ENCODE results near the gene STC2.

Gene STC2

DNA sequence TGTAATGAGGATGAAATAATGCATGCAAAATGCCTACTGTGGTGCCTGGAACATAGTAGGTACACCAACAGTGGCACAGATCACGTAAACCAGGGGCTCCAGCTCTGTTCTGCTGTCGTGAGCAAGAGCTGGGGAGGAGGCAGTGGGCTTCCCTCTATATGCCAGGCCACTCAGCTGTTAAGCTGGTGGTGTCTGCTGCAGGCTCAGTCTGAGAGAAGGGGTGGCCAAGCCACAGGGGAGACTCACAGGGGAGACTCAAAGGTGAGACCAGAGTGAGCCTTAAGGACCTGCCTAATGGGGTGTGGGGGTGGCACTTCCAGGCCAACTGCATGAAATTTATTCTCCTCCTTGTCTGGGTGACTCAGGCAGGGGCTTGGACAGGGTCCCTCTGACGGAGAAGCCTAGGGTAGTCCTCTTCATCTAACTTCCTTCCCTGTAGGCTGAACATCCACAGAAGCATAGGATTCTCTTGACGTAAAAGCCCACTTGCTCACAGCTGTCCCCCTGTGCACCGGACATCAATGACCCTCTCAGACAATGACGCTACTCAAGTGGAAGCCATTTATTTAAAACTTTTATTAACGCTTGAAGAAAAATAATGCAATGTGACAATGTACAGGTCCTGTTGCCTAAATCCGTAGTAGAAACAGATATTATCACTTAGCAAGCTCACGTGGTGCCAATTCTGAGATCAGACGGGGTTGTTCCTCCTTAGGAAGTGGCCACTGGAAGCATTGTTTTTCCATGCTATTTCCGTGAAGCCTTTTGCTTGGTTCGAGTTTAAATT is 13.9 kb downstream of the STC2 start:
- DNase-seq (ENCODE audit: low spot score) = no peak

DNA sequence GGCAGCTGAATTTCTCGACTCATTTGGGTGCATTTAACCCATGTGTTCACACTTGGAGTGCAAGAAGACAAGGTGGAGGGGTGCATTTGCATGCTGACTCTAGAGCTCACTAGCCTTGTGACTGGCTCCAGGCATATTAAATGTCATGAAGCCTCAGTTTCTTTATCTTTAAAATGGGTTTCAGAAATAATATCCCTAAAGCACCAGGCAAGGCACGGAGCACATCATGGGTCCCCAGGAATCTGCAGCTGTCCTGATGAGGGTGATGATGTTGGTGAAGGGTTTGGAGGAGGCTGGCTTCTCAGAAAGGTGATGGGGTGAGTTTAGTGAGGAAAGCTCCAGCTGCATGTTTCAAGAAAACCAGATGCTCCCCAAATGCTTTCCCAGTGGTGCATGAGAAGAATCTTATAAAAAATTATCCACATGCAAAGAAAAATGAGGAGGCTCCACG is 14.8 kb downstream of the STC2 start:
- DNase-seq (ENCODE audit: low spot score) = no peak

DNA sequence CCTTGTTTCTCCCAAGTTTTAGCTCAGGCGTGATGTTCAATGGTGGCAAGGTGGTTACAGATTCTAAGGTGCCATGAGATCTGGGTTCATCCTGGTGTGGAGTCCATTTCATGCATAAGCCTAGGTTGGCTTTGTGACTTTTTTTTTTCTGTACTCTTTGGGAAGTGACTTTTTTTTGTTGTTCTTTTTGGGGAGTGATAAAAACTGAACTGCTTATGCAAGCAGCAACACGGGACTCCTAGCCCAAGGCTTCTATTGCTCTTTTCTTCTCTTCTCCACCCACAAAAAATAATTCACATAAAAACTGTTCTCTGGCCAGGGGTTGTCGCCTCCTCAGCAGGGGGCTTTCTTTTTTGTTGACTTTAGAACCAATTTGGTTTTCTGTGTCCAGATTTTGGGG is 15.4 kb downstream of the STC2 start:
- DNase-seq (ENCODE audit: low spot score) = no peak

DNA sequence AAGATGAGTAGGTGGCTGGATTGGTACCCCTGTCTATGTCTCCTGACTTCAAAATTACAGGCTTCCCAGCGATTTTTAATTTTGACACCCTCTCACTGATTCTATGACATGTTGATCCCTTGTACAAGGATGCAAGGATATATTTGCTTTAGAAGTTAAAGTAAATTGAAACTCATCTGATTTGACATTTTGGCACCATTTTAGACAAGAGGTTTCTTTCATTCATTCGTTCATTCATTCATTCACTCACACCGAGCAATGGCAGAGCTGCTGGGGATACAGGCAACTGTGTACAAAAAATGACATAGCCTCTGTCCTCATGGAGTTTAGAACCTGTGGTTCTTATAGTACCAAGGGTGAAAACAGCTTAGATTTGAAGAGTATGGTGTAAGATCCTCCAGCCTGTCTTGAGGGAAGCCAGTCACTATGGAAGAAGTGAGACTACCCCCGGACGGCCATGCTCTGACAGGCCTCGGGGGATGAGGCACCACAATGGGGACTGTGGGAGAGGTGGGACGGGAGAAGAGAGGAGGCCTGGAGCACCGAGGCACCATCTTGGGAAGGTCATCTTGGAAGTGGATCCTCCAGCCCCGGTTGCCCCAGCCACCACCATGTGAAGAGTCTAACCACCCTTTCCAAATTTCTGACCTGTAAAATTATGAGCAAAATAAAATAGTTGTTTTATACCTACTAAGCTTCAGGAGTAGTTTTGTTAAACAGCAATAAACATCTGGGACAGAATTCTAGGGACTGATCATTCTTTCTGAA is 16.2 kb downstream of the STC2 start:
- no peak for DNase-seq (ENCODE audit: low spot score)

DNA sequence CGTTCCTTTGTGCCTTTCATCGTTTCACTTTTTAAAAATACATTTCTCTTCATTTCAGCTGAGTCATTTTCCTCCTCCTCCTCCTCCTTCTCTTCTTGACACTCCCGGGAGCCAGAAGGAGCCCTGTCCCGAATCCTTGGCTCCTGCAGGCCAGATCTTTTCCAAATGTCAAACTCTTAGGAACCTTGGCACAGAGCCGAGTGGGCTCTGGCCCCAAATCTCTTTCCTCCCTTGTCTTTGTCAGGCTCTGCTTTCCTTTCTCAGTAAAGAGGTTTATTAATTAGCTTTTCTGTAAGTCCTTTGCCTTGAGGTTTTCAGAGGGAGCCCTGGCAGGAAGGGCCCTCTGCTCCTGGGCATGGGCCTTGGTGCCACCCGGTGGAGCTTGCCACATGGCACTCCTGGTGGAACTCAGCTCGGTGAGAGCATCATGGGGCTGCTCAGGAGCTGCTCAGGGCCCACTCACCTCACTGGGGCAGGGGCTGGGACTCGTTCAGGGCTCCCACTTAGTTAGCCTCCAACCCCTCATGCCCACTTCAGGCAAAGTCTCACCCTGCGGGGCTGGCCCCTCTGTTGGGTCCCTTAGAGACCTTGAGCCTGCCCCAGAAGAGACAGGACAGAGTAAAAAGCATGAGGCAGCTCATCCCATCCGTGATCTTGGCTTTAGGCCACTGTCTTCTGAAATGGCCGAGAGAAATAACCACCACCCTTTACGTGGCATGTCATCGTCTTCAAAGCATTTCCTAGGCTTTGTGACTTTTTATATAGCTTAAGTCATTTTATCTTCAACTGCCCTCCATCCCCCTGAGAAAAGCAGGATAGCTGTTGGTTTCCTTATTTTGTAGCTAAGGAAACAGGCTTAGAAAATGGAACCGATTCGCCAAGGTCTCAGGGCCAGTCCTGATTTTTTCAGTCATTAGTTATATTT is 17.1 kb downstream of the STC2 start:
- DNase-seq (ENCODE audit: low spot score) = no peak

DNA sequence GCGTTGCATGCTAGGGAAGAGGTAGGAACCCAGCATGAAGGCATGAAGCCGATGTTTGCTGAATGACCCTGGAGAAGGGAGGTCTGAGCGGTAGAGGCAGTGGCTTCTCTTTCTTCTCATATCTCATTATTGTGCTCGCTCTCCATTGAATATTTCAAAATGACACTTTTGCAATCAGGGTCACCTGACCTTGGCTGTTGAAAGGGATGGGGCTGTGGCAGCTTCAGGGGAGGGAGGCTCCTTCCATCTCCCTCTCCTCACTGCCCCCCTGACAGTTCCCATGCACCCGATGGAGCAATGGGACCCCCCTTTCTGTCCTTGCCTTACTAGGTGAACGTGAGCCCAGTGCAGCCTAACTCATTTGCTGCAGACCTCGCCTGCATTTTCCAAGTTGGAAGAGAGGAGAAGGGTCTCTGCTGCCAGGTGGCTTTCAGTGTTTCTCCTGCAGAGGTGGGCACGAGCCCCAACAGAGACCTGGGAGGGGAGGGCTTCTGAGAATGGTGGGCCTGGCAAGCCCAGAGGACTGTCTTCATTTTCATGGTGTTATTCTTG is 17.9 kb downstream of the STC2 start:
- DNase-seq (ENCODE audit: low spot score) = no peak

DNA sequence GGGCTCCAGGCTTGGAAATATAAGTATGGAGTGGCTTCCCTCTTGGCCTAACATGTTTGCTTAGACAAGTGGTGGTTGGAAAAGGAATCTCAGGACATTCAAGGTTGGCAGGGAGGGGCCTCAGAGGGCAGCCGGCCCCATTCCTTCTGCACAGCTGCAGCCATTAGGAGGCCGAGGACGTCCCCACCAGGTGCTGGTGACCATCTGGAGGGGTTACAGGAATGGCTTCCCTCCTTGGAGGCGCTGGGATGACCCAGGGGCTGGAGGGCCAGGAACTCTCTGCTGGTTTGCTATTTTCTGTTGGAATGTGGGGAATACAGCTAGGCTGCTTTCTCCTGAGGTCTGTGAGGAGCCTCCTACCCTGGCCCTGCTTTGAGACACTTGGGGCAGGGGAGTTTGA is 18.5 kb downstream of the STC2 start:
- DNase-seq (ENCODE audit: low spot score) = no peak

DNA sequence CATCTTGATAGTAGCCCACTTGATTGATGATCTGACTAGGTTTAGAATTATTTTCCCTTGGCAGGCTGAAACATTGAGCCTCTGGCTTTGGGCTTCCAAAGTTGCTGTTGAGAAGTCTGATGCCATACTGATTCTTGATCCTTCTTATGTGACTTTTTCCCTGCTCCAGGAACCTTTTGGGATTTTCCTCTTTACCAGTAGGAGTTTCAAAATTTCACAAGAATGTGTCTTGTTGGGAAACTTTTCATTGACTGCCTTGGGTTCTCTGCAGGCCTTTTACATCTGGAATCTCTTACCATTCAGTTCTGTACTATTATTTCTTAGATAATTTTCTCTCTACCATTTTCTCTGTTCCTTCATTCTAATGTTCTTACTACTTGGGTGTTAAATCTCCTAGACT is 20.0 kb downstream of the STC2 start:
- no peak for DNase-seq (ENCODE audit: low spot score)

DNA sequence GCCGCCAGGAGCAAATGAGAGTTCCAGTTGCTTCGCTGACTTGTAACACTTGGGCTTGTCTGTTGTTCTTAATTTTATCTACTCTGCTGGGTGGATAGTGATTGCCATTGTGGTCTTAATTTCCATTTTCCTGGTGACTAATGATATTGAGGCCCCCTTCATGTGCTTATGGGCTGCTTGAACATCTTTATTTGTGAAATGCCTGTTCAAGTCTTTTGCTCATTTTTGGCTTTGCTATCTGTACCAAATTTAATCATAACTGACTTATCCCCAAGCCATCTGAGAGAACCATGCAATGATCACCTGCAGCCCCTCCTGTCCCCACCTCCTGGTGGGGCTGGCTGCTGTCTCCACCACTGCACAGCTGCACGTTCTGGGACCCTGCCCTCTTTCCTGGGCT is 20.5 kb downstream of the STC2 start:
- no peak for DNase-seq (ENCODE audit: low spot score)

DNA sequence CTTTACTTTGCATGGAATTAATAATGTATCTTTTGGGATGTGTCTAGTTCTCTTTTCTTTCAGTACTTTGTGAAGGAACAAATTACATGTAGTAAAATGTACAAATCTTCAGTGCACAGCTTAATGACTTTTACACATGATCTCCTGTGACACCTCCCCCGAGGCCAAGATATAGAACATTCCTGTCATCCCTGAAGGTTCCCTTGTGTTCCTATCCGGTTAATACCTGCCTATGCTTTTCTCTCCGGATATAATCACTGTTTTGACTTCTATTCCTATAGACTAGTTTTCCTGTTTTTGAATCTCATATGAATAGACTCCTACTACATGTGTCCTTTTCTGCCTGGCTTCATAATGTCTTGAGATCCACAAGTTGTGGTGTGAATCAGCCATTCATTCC is 21.5 kb downstream of the STC2 start:
- no peak for DNase-seq (ENCODE audit: low spot score)

DNA sequence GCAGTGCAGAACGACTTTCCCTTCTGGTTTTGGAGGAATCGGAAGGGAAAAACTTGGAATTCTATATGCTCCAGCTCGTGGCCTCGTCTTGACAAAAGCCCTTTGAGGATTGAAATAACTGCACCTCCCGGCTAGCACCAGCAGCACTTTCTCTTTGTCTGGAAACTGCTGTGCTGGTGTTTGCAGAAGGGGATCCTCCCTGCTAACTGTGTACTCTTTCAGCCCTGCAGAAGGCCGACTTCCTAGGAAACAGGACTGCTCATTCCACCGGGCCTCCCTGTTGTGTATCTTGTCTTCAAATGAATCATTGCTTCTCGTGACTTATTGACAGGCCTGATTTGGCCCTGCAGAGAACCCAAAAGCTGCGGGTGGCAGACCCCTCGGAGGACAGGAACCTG is 23.6 kb downstream of the STC2 start:
- DNase-seq (ENCODE audit: low spot score) = no peak

DNA sequence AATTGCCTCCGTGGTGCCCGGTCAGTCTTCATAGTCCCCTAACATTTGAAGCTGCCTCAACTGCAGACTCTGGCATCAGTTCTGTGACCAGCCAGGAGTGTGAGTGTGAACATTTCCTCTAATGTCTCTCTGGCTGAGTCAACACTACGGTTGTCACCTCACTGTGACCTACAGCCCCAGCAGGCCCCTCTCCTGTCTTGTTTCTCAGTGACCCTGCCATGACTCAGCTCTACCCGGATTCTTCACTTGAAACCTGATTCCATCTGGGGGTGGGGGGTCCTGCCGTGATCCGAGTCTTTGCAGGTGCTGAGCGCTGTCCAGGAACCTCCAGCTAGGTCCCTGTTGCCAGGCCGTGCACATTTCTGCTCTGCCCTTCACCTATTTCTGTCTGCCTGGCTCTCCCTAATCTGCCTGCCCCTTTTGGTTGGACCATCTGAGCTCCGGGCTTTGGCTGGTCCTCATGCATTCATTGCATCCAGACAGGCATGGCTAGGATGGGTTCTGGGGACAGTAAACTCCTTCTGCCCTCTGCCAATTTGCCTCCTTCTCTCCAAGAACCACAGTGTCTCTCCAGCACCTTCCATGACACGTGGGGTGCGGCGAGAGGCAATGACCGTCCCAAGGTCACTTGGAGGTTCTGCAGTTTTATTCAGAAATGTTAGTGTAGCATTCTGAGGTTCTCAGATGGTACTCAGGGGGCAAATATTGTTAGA is 24.2 kb downstream of the STC2 start:
- DNase-seq (ENCODE audit: low spot score) = peak; percentile 66

DNA sequence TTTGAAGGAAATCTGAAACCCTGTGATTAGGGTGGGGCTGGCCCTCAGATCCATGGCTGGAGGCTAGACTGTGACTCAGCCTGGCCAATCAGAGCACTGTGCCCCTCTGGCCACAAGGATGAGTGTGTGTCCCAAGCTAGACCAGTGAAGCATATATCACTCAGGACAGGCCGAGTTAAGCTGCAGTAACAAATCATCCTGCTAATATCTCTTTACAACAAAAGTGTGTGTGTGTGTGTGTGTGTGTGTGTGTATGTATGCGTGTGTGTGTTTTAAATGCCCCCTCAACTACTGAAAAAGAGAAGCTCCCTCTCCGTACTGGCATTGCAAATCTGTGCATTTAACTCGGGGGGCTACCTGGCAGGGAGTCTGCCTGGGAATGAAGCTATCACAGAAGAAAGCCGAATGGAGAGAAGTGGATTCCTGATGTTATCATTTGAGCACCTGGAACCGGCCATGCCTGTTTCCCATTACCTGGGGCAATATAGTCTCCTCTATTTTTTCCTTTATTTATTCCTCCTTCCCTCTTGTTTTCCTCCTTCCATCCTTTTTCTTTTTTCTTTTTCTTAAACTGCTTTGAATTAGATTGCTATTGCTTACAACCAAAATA is 25.6 kb downstream of the STC2 start:
- no peak for DNase-seq (ENCODE audit: low spot score)

DNA sequence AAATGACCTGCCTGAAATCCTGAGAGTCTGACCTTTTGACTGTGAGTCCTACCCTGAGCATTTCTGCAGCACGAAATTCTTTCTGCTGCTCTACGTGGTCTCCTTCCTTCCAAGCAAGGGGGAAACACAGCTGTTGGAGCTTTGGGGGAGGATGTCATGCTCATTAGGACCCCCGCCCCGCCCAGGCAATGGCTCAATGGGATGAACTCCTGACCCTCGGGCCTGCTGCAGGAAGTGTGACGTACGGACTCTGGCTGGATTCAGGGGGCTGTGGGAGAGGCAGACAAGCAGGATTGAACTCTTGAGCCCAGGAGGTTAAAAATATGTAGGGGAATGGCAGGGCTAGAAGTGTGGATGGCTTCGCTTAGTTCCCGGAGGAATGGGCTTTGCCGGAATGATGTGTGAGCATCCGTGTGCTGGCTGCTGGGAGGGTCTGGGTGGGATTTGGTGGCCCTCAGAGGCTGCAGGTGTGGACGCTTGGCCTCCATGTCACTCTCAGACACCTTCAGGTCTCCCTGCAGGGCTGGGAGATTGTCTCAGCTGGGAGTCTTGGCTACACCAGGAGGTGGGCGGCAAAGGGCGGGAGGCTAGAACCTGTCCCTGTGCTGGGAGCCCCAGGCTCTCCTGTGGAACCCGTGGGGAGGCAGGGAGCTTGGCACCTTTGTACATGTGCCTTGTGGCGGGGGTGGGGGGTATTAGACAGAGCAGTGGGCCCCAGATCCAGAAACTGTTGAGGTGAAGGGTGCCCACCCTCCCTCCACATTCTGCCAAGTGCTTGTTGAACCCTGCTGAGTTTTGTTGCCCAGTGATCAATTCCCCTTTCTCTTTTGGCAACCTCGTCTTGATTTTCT is 26.3 kb downstream of the STC2 start:
- no peak for DNase-seq (ENCODE audit: low spot score)

DNA sequence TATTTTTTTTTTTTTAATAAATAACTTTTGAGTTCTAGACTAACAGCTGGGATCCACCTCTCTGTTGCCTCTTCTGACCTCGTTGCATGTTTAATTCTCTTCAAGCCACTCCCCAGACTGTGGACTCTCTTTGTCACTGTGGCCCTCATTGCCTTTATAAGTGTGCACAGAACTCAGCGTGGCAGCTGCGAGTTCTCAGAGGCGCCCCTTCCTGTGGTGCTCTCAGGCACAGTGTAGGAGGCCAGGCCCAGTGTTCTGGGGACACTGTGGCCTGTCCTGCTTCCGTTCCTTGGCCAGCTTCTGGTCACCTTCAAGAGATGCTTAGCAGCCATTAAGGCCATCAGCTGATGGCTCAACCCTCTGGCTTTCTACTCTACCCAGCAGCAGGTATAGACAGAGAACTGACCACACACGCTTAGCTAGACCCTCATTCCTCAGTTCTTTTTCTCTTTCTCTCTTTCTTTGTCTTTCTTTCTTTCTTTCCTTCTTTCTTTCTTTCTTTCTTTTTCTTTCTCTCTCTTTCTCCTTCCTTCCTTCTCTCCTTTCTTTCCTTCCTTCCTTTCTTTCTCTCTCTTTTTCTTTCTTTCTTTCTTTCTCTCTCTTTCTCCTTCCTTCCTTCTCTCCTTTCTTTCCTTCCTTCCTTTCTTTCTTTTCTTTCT is 27.7 kb downstream of the STC2 start:
- DNase-seq (ENCODE audit: low spot score) = no peak

DNA sequence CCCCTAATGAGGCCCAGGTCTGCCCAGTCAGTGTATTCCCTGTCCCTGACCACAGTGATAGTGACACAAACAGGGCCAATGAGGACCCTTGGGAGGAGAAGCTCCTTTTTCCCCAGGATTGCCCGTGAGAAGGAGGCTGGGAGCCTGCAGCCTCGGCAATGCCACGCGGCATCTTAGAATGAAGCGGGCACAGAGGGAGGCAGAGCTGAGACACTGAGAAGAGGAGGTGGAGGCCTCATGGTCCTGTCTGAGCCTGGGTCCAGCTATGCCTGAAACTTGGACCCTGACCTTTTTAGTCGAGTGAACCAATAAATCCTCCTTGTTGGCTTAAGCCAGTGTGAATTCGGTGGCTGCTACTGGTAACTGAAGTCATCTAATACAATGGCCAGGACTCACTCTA is 28.4 kb downstream of the STC2 start:
- no peak for DNase-seq (ENCODE audit: low spot score)

DNA sequence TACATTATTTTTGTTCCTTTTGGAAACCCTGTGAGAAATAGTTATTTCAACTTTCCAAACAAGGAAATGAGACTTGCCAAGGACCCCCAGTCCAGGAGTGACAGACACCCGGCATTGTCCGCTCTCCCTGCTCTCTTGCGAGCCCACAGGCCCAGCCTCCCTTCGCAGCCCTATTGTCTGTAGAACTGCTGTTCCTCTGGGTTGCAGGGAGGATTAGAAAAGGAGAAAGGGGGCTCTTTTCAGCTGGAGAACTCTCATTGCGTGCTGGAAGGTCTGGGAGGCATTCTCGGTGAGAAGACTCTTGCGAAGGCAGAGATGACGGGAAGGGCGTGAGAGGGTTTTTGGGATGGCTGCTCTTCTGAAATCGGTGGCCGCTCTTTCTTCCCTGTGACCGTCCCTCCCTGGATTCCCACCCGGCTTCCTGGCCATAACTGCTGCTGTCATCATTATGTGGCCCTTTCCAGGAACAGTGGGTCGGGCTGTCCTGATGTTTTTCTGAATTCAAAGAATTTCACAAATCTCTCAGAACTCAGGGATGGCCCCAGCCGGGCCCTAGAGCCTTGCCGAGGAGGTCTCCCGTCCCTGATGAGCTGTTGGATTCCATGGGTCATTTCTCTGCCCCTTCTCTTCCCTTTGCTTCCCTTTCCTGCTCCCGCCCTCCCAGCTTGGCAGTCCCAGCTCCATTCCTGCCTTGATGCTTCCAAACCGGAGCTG is 29.8 kb downstream of the STC2 start:
- no peak for DNase-seq (ENCODE audit: low spot score)

DNA sequence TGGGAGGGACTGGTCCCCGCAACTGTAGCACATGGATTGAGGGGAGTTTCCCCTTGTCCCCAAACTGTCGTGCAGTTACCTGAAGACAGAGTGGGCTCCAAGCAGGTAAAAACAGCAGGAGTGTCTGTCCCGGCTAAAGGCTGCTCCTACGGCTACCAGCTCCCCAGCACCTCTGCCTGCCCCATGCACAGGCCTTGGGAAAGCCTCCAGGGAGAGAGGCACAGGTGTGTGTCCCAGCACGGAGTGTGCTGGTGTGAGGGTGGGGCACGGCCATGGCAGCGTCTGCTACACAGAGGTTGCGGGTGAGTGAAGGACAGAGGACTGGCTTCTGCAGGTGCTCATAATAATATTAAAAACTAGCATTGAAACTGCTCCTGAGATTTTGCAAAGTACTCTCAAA is 30.4 kb downstream of the STC2 start:
- DNase-seq (ENCODE audit: low spot score) = no peak

Measured in HuH-7.5 (cell line).